ENCODE data around the gene PNMT. TPM values are rescaled to one million over a fixed set of nuclear protein-coding genes. Genes with fewer than 3 reads are reported as not detected.

PNMT gene
- total and polyA plus RNA-seq, 2 of the 13 experiments (the other 11 are each of a cell fraction or from before 2014, with no cell fraction given) = 0.25 TPM; not detected in 1

DNA sequence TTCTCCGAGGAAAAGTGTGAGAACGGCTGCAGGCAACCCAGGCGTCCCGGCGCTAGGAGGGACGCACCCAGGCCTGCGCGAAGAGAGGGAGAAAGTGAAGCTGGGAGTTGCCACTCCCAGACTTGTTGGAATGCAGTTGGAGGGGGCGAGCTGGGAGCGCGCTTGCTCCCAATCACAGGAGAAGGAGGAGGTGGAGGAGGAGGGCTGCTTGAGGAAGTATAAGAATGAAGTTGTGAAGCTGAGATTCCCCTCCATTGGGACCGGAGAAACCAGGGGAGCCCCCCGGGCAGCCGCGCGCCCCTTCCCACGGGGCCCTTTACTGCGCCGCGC is 31.5 kb downstream of the PNMT start, which contains the start of gene ERBB2 (continued):
- TF ChIP-seq, protein P1, sequence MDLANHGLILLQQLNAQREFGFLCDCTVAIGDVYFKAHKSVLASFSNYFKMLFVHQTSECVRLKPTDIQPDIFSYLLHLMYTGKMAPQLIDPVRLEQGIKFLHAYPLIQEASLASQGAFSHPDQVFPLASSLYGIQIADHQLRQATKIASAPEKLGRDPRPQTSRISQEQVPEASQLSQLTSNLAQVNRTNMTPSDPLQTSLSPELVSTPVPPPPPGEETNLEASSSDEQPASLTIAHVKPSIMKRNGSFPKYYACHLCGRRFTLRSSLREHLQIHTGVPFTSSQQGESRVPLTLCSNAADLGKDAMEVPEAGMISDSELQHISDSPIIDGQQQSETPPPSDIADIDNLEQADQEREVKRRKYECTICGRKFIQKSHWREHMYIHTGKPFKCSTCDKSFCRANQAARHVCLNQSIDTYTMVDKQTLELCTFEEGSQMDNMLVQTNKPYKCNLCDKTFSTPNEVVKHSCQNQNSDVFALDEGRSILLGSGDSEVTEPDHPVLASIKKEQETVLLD (CRISPR knock-in tag; IDR thresholded peaks at IDR 0.05; ENCODE audit: low read depth) = no peak; the same call in 1 of the 2 replicates
- TF ChIP-seq, protein P2, sequence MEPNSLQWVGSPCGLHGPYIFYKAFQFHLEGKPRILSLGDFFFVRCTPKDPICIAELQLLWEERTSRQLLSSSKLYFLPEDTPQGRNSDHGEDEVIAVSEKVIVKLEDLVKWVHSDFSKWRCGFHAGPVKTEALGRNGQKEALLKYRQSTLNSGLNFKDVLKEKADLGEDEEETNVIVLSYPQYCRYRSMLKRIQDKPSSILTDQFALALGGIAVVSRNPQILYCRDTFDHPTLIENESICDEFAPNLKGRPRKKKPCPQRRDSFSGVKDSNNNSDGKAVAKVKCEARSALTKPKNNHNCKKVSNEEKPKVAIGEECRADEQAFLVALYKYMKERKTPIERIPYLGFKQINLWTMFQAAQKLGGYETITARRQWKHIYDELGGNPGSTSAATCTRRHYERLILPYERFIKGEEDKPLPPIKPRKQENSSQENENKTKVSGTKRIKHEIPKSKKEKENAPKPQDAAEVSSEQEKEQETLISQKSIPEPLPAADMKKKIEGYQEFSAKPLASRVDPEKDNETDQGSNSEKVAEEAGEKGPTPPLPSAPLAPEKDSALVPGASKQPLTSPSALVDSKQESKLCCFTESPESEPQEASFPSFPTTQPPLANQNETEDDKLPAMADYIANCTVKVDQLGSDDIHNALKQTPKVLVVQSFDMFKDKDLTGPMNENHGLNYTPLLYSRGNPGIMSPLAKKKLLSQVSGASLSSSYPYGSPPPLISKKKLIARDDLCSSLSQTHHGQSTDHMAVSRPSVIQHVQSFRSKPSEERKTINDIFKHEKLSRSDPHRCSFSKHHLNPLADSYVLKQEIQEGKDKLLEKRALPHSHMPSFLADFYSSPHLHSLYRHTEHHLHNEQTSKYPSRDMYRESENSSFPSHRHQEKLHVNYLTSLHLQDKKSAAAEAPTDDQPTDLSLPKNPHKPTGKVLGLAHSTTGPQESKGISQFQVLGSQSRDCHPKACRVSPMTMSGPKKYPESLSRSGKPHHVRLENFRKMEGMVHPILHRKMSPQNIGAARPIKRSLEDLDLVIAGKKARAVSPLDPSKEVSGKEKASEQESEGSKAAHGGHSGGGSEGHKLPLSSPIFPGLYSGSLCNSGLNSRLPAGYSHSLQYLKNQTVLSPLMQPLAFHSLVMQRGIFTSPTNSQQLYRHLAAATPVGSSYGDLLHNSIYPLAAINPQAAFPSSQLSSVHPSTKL (CRISPR knock-in tag; IDR thresholded peaks at IDR 0.05) = peak; percentile 36; the same call in 1 of the 2 replicates
- TF ChIP-seq BCL3 (CRISPR knock-in tag; IDR thresholded peaks at IDR 0.05) (no peak), GTF2F1 (IDR thresholded peaks at IDR 0.05; ENCODE audit: low read length) (no peak), ZNF782 (CRISPR knock-in tag; IDR thresholded peaks at IDR 0.05; ENCODE audit: borderline replicate concordance) (no peak), GATAD2A (CRISPR knock-in tag; IDR thresholded peaks at IDR 0.05) (peak; percentile 41; the same call in 1 of the 2 replicates), PLSCR1 (CRISPR knock-in tag; IDR thresholded peaks at IDR 0.05; ENCODE audit: borderline replicate concordance) (no peak), MZF1 (CRISPR knock-in tag; IDR thresholded peaks at IDR 0.05; ENCODE audit: borderline replicate concordance) (no peak), KAT8 (CRISPR knock-in tag; IDR thresholded peaks at IDR 0.05) (peak; percentile 36; the same call in 1 of the 2 replicates), ZNF761 (CRISPR knock-in tag; conservative IDR thresholded peaks at IDR 0.05) (0 out of 2 replicates have a peak, but pooled peaks have one; percentile 33), ZNF205 (CRISPR knock-in tag; IDR thresholded peaks at IDR 0.05) (no peak), ZNF432 (CRISPR knock-in tag; IDR thresholded peaks at IDR 0.05; ENCODE audit: borderline replicate concordance) (no peak), ETV5 (CRISPR knock-in tag; IDR thresholded peaks at IDR 0.05; ENCODE audit: borderline replicate concordance) (no peak; the same call in 1 of the 2 replicates), SMAD1 (CRISPR knock-in tag; IDR thresholded peaks at IDR 0.05; ENCODE audit: borderline replicate concordance, low read depth) (no peak), ZKSCAN8 (CRISPR knock-in tag; IDR thresholded peaks at IDR 0.05; ENCODE audit: borderline replicate concordance) (no peak), RARG (CRISPR knock-in tag; IDR thresholded peaks at IDR 0.05; ENCODE audit: low read depth) (no peak), ZBTB7A (CRISPR knock-in tag; IDR thresholded peaks at IDR 0.05) (no peak), ZNF253 (CRISPR knock-in tag; IDR thresholded peaks at IDR 0.05; ENCODE audit: borderline replicate concordance) (no peak), POLR2AphosphoS5 (IDR thresholded peaks at IDR 0.05; ENCODE audit: low read depth, low read length) (peak; percentile 81), SRSF1 (optimal IDR thresholded peaks at IDR 0.05; ENCODE audit: low read depth, low read length) (peak; percentile 1), KLF16 (CRISPR knock-in tag; IDR thresholded peaks at IDR 0.05) (peak in 1 of 2 experiments; percentile 23; a peak in 1 of 4 replicates), TARDBP (CRISPR knock-in tag; IDR thresholded peaks at IDR 0.05) (peak; percentile 28; the same call in 1 of the 2 replicates), ZMAT5 (CRISPR knock-in tag; IDR thresholded peaks at IDR 0.05; ENCODE audit: borderline replicate concordance, low read depth) (no peak), KDM2A (CRISPR knock-in tag; IDR thresholded peaks at IDR 0.05; ENCODE audit: borderline replicate concordance, low read depth) (0 out of 2 replicates have a peak, but pooled peaks have one; percentile 61)
